Esophagus squamous epithelium (tissue), 4 donors: Measurements from ENCODE around the gene HMCES.
"Not testable (repeated sequence)": the region's sequence is repeated elsewhere in the genome, so short reads cannot be mapped to it uniquely, and the experiment has no call there.

ENCODE experiments used
- POLR2A ChIP-seq, 4 donors: fragments of 450-650 bp; IDR thresholded peaks; one replicate each; pipeline ENCODE4 v1.6.1; 2017; ENCODE audit warnings: antibody characterized with exemption in 4 of 4, mild to moderate bottlenecking in 4 of 4, moderate library complexity in 3 of 4
- TF ChIP-seq, protein P1 (sequence below), 6 experiments: fragments of 450-650 bp in 4 of 6; fragments of 200-600 bp in 2 of 6; sonication (generic) in 2 of 6; IDR thresholded peaks; one replicate each; pipeline ENCODE4 v1.5.1; 2016 to 2019; ENCODE audit warnings: antibody characterized with exemption in 6 of 6, mild to moderate bottlenecking in 4 of 6, moderate library complexity in 4 of 6

DNA sequence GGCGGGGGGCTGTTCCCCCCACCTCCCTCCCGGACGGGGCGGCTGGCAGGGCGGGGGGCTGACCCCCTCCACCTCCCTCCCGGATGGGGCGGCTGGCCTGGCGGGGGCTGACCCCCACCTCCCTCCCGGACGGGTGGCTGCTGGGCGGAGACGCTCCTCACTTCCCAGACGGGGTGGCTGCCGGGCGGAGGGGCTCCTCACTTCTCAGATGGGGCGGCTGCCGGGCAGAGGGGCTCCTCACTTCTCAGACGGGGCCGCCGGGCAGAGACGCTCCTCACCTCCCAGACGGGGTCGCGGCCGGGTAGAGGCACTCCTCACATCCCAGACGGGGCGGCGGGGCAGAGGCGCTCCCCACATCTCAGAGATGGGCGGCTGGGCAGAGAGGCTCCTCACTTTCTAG is 61.2 kb downstream of the HMCES start:
- TF ChIP-seq, protein P1, sequence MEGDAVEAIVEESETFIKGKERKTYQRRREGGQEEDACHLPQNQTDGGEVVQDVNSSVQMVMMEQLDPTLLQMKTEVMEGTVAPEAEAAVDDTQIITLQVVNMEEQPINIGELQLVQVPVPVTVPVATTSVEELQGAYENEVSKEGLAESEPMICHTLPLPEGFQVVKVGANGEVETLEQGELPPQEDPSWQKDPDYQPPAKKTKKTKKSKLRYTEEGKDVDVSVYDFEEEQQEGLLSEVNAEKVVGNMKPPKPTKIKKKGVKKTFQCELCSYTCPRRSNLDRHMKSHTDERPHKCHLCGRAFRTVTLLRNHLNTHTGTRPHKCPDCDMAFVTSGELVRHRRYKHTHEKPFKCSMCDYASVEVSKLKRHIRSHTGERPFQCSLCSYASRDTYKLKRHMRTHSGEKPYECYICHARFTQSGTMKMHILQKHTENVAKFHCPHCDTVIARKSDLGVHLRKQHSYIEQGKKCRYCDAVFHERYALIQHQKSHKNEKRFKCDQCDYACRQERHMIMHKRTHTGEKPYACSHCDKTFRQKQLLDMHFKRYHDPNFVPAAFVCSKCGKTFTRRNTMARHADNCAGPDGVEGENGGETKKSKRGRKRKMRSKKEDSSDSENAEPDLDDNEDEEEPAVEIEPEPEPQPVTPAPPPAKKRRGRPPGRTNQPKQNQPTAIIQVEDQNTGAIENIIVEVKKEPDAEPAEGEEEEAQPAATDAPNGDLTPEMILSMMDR (IDR thresholded peaks at IDR 0.05): not testable (repeated sequence)
- not testable (repeated sequence) for TF ChIP-seq POLR2A (IDR thresholded peaks at IDR 0.05)
